Spleen (tissue), 11 donors: ENCODE results near the gene YPEL2. TPM values are rescaled to one million over a fixed set of nuclear protein-coding genes. Genes with fewer than 3 reads are reported as not detected.

ENCODE experiments used
- DNase-seq: peaks from one replicate; pipeline ENCODE4 v3.0.0-alpha.2; 2020
- H3K27ac ChIP-seq, 8 donors: fragments of 200-600 bp; sonication (generic) in 7 of 8; 1 replicate in 4 of 8; 2 replicates in 4 of 8; pipeline versions ENCODE4 v1.5.0 to v1.8.0; 2016 to 2021; ENCODE audit warnings: inconsistent platforms in 4 of 8, mild to moderate bottlenecking in 4 of 8, moderate library complexity in 1 of 8
- H3K27me3 ChIP-seq, 7 donors: fragments of 200-600 bp; sonication (generic) in 6 of 7; replicated peaks in 1 of 7; 1 replicate in 4 of 7; 2 replicates in 3 of 7; pipeline versions ENCODE4 v1.5.0 to v1.8.0; 2016 to 2021; ENCODE audit warnings: inconsistent platforms in 3 of 7, mild to moderate bottlenecking in 1 of 7
- H3K36me3 ChIP-seq, 6 donors: fragments of 200-600 bp; sonication (generic) in 5 of 6; 1 replicate in 4 of 6; 2 replicates in 2 of 6; pipeline versions ENCODE4 v1.5.0 to v1.8.0; 2016 to 2021; ENCODE audit warnings: inconsistent platforms in 2 of 6
- H3K4me1 ChIP-seq, 6 donors: fragments of 200-600 bp; sonication (generic) in 5 of 6; 1 replicate in 3 of 6; 2 replicates in 3 of 6; pipeline versions ENCODE4 v1.5.0 to v1.8.0; 2016 to 2021; ENCODE audit warnings: inconsistent platforms in 3 of 6
- H3K4me3 ChIP-seq, 8 donors: fragments of 200-600 bp; sonication (generic) in 7 of 8; 1 replicate in 4 of 8; 2 replicates in 4 of 8; pipeline versions ENCODE4 v1.5.0 to v1.8.0; 2016 to 2021; ENCODE audit warnings: inconsistent platforms in 4 of 8, mild to moderate bottlenecking in 4 of 8, moderate library complexity in 2 of 8
- H3K9me3 ChIP-seq, 8 donors: fragments of 200-600 bp; sonication (generic) in 7 of 8; 1 replicate in 4 of 8; 2 replicates in 4 of 8; pipeline versions ENCODE4 v1.5.0 to v1.8.0; 2016 to 2021; ENCODE audit warnings: inconsistent platforms in 4 of 8
- POLR2A ChIP-seq, 3 donors: fragments of 450-650 bp; IDR thresholded peaks; one replicate each; pipeline ENCODE4 v1.5.1; 2017; ENCODE audit warnings: antibody characterized with exemption in 3 of 3, mild to moderate bottlenecking in 1 of 3
- POLR2AphosphoS5 ChIP-seq, 3 donors: sonication (generic); formaldehyde crosslinking; IDR thresholded peaks; one replicate each; pipeline ENCODE4 v1.5.1; 2017; ENCODE audit warnings: antibody characterized with exemption in 3 of 3
- WGBS, 5 donors: extraction: QIAGEN DNeasy Blood & Tissue Kit in 3 of 5; methylation state at CpG; one replicate each; pipeline versions ENCODE4 v1.1.5 to v1.1.7; 2013 to 2018; 5-methylcytosine and 5-hydroxymethylcytosine counted together
- intact Hi-C: fragments of 100-400 bp; cut with DNase I; formaldehyde crosslinking; loops from one replicate; pipeline ENCODE4 v1.15.0; 2023; ENCODE audit warnings: low total_unique reads
- polyA plus RNA-seq, 3 donors: library from polyadenylated mRNA; stranded (reverse); fragments of 200-250 nt; gene quantifications; one replicate each; pipeline ENCODE4 v1.2.1, GENCODE V29; 2013
- total RNA-seq, 7 donors: library from RNA; depleted of rRNA in 3 of 7; stranded (reverse); fragments of >200 nt in 3 of 7; fragmentation: NEBNext Ultra II Directional in 4 of 7; extraction: Animal tissue kit (Norgen Biotek cat#: 25700) in 4 of 7; gene quantifications; one replicate each; pipeline versions ENCODE4 v1.1.0 to v1.2.1, GENCODE V29; 2016 to 2021
- TF ChIP-seq, protein P1 (sequence below), 11 experiments: fragments of 200-600 bp in 7 of 11; fragments of 450-650 bp in 4 of 11; sonication (generic) in 4 of 11; IDR thresholded peaks in 8 of 11; conservative IDR thresholded peaks in 3 of 11; 1 replicate in 7 of 11; 2 replicates in 4 of 11; pipeline versions ENCODE4 v1.4.0 to v1.8.0; 2016 to 2021; ENCODE audit warnings: antibody characterized with exemption in 11 of 11, inconsistent platforms in 4 of 11, mild to moderate bottlenecking in 1 of 11
- donor health status: healthy with polysubstance abuse.
- donor health status: DM: no; HTN: no; CAD: no; lungs with moderate emphysema.
- donor health status: DM: no; HTN: no; CAD: no.
- donor health status: Bipolar disorder and iron deficiency.
- donor health status: healthy.
- donor health status: DM: no; HTN: no; CAD: no.
- donor health status: DM: yes; HTN: yes; CAD: no.

The YPEL2 gene
- total and polyA plus RNA-seq, 10 donors = 6.7 to 45.6 (median 30.5) TPM

DNA sequence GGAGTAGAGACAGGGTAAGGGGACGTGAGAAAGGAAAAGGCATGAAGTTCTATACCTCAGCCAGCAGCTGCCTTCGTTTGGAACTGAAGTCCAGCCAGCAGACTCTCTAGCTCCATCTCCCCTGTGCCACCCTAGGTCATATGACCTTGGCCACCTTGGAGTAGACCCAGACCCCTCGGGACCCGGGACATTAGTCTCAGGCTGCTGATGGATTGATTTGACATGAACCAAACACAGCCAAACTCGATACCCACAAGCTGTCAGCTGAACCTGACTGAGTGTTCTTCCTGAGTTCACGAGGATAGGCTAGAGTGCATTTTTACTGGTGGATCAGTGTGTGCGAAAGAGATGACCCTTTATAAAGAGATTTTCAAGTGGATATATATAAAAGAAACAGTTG, 68.5 kb downstream of the YPEL2 start:
- Histone ChIP-seq H3K4me3 (no peak overlapping the region), H3K27me3 (no peaks in the 10 kb centered on the region), H3K4me1 (peaks cover 0 to 32% (median 0%) of the 10 kb centered on the region in 6 donors), H3K36me3 (peaks cover 0 to 100% (median 39%) of the 10 kb centered on the region in 6 donors), H3K27ac (peak overlapping the region in 4 of 8 donors; percentile 3 to 51 (median 26)), H3K9me3 (no peaks in the 10 kb centered on the region)
- DNase-seq = no peak
- WGBS, 5 donors = 68 to 86% (median 77%) methylated on average over 7 of the region's 7 CpGs
- TF ChIP-seq POLR2AphosphoS5 (IDR thresholded peaks at IDR 0.05) (no peak), POLR2A (IDR thresholded peaks at IDR 0.05) (no peak)
- TF ChIP-seq, protein P1, sequence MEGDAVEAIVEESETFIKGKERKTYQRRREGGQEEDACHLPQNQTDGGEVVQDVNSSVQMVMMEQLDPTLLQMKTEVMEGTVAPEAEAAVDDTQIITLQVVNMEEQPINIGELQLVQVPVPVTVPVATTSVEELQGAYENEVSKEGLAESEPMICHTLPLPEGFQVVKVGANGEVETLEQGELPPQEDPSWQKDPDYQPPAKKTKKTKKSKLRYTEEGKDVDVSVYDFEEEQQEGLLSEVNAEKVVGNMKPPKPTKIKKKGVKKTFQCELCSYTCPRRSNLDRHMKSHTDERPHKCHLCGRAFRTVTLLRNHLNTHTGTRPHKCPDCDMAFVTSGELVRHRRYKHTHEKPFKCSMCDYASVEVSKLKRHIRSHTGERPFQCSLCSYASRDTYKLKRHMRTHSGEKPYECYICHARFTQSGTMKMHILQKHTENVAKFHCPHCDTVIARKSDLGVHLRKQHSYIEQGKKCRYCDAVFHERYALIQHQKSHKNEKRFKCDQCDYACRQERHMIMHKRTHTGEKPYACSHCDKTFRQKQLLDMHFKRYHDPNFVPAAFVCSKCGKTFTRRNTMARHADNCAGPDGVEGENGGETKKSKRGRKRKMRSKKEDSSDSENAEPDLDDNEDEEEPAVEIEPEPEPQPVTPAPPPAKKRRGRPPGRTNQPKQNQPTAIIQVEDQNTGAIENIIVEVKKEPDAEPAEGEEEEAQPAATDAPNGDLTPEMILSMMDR (IDR thresholded peaks at IDR 0.05 in 8 of 11, conservative IDR thresholded peaks at IDR 0.05 in 3 of 11) = no peak
- intact Hi-C loops = no loop called here

DNA sequence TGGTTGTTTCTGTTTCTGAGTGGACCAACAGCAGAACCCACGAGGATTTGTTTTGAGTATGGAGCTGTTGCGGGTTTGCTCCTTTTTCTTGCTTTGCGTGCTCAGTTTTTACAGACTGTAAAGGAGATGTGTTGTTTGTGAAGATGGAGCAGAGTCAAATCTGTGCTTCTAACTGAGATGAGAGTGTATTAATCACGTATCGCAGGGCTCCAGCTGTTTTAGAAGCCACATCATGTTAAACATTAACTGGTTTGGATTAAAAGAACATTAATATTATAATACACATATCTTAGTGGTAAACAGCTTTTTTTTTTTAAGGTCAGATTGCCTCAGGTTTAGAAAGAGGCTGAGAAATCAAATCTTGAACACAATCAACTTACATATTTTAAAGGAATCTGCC, 69.4 kb downstream of the YPEL2 start:
- intact Hi-C loops = no loop called here
- DNase-seq = no peak
- WGBS, 5 donors = 86 to 93% (median 92%) methylated on average over 5 of the region's 5 CpGs
- no peak overlapping the region for H3K4me3 ChIP-seq
- peaks cover 0 to 96% (median 33%) of the 10 kb centered on the region in 6 donors for H3K36me3 ChIP-seq
- no peaks in the 10 kb centered on the region for H3K27me3 ChIP-seq
- TF ChIP-seq, protein P1 (IDR thresholded peaks at IDR 0.05 in 8 of 11, conservative IDR thresholded peaks at IDR 0.05 in 3 of 11) = no peak
- no peak for TF ChIP-seq POLR2A (IDR thresholded peaks at IDR 0.05)
- no peaks in the 10 kb centered on the region for H3K9me3 ChIP-seq
- peaks cover 0 to 30% (median 0%) of the 10 kb centered on the region in 6 donors for H3K4me1 ChIP-seq
- H3K27ac ChIP-seq = no peak overlapping the region

DNA sequence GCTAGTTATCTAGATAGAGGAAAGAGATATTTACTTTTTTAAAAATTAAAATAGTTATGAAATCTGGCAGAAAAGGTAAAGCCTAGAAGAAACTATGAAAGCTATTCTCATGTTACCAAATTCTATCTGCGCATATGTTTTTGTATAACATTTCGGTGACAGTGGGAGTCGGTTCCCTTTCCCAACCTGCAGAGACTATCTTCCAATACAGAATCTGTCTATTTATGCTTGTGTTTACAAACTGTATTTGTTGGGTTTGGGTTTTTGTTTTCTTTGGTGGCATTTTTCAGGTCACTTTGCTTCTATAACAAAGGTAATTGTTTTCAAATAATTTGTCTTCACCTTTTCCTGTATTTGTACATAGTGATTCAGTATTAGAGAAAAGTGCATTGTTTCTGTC, 69.8 kb downstream of the YPEL2 start:
- H3K27ac ChIP-seq = no peak overlapping the region
- TF ChIP-seq POLR2A (IDR thresholded peaks at IDR 0.05) (no peak), POLR2AphosphoS5 (IDR thresholded peaks at IDR 0.05) (no peak)
- TF ChIP-seq, protein P1 (IDR thresholded peaks at IDR 0.05 in 8 of 11, conservative IDR thresholded peaks at IDR 0.05 in 3 of 11) = no peak
- peaks cover 0 to 30% (median 1%) of the 10 kb centered on the region in 6 donors for H3K4me1 ChIP-seq
- H3K27me3 ChIP-seq = no peaks in the 10 kb centered on the region
- peaks cover 0 to 96% (median 33%) of the 10 kb centered on the region in 6 donors for H3K36me3 ChIP-seq
- no peak overlapping the region for H3K4me3 ChIP-seq
- H3K9me3 ChIP-seq = no peaks in the 10 kb centered on the region
- DNase-seq = no peak
- intact Hi-C loops = no loop called here
- 94 to 99% (median 97%) methylated on average over 3 of the region's 3 CpGs for WGBS, 5 donors

DNA sequence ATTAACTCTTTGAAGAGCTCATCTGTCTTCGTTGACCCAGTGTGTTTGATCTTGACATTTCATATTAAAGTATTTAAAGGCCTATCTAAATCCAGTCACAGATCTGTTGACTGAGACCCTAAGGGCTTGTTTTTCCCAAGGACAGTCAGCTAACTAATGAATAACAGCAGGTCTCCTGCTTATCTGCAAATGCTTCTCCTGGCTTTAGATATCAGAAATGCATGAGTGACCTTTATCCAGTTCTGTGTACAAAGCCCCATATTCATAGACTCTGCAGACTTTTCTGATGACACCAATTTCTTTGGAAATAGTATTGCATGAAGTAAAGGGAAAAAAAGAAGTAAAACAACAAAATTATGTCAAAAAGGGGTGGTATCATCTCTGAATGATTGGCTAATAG, 70.3 kb downstream of the YPEL2 start:
- Histone ChIP-seq H3K4me1 (peaks cover 0 to 31% (median 4%) of the 10 kb centered on the region in 6 donors), H3K9me3 (no peaks in the 10 kb centered on the region), H3K27me3 (no peaks in the 10 kb centered on the region), H3K4me3 (no peak overlapping the region), H3K36me3 (peaks cover 0 to 94% (median 30%) of the 10 kb centered on the region in 6 donors), H3K27ac (no peak overlapping the region)
- 65 to 86% (median 77%) methylated on average over 1 of the region's 1 CpG for WGBS, 5 donors
- intact Hi-C loops = no loop called here
- TF ChIP-seq POLR2A (IDR thresholded peaks at IDR 0.05) (no peak), POLR2AphosphoS5 (IDR thresholded peaks at IDR 0.05) (no peak)
- TF ChIP-seq, protein P1 (IDR thresholded peaks at IDR 0.05 in 8 of 11, conservative IDR thresholded peaks at IDR 0.05 in 3 of 11) = no peak
- DNase-seq = no peak
